NCI-H2171 treated with DMSO at 0.1 percent for 48 hours (cell line): Measurements from ENCODE around the gene SQOR.
"Not testable (repeated sequence)": the region's sequence is repeated elsewhere in the genome, so short reads cannot be mapped to it uniquely, and the experiment has no call there.

Source experiments
- DNase-seq: peaks from one replicate; lab custom pipeline; 2025; lab: John Stamatoyannopoulos, UW

The SQOR gene

DNA sequence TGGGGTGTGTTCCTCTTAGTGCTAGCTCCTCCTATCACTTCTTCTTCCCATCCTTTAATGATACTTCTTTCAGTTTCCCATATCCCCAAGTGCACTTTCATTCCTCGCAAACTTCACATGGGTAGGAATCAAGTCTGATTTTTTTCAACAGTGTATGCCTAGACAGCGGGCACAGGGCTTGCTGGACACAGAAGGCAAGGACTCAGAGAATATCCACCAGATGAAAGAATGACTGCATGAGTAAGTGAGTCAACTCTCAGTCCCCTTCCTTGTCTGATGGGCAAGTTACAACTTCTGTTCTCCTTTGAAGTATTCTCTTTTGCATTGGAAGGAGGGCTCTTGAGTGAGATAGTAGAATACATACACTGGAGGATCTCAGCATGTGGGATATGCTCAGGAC, 3.1 kb upstream of the SQOR start:
- DNase-seq: no peak

DNA sequence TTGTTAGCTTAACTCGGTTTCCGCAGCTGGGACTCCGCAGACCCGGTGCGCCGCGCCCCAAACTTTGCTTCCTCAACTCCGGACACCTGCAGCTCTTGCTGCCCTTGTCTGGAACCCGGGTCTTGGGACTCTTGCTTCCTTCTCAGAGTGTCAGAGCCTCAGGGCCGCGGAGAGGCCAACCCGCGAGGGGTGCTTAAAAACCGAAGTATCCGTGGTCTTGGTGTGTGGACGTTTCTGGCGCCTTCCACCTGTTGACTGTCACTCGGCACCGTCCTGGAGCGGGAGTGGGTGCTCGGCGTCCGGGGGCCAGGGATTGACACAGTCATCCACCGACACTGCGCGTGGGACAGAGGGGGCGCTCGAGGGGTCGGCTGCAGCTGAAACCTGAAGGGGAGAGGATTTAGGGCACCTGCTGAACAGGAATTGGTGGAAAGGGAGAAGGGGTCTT, 386 bp downstream of the SQOR start:
- DNase-seq: peak; percentile 23

DNA sequence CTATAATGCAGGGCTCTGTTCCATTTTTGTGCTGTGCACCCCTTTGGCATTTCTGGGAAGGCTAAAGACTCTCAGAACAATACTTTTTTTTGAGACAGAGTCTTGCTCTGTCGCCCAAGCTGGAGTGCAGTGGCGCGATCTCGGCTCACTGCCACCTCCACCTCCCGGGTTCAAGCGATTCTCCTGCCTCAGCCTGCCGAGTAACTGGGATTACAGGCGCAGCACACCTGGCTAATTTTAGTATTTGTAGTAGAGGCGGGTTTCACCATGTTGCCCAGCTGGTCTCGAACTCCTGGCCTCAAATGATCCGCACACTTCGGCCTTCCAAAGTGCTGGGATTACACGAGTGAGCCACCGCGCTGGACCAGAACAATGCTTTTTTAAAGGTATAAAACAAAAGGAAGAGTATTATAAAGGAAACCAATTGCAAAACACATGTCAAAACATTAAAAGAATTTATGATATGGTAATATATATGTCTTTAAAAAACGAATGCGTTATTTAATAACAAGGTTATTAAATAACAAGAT, 999 bp downstream of the SQOR start:
- no peak for DNase-seq

DNA sequence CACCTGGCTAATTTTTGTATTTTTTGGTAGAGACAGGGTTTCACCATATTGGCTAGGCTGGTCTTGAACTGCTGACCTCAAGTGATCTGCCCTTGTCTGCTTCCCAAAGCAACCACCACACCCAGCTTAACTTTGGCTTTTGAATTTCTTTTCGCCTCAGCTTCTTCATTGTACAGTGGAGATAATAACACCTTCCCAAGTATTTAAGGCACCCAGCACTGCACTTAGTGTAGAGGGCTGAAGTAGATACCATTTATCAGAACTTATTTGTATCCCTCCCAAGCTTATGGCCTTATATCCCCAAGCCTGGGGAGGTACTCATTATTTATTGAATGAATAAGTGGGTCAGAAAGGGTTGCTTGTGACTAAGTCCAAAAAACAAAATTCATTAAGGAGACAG, 2.3 kb downstream of the SQOR start:
- no peak for DNase-seq

DNA sequence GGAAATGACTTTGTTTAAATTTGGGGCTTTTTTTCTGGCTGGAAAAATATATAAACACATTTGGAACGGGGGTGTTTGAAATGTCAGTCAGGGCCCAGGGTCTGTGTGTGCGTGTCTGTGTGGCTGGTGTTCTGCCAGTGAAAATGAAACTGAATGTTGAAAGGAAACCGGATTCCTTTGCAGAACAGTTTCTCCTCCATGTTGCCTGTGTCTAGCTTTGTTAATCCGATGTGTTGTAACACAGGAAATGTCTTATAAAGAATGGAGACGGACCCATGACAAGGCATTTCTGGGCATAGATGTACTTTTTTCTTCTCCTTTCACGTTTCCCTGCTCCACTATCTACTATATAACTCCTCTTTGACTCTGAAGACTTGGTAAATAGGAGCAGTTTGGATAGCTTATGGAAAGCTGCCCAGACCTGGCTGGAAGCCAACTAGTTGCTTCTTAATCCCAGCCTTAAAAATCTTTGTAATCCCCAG, 2.8 kb downstream of the SQOR start:
- DNase-seq: peak; percentile 56

DNA sequence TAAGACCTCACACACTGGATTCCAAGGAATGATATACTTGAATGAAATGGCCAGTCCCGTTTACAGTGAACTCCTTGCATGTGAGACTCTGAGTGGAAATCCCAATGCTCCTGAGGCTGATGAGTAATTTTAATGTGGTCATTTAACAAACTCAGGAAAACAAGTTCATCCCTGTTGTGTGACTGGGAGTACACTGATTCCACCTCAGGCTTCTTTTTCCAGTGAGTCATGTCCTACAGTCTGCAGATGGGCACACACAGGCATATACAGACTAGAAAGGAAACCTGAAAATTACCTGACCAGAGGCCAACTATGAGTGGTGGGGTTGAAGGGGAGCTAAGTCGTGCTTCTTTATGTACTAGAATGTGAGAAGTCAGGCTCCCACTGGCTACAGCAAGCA, 5.8 kb downstream of the SQOR start:
- no peak for DNase-seq

DNA sequence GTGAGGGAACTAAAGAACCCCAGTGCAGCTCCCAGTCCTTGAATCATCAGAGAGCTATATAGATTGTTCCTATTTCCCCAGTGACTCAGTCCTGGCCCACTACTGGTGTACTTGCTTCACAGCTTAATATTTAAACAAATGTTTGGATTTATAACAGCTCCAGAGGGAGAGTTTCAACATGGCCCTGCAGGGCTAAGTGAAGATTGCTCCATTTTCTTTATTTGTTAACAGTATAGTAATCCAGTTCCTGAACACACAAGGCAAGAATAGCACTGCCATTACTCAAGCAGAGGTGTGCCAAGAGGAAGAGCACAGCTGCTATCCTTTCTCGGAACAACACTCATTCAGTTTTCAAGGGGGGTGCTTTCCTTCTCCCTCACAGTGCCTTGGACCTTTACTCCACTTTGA, 6.5 kb downstream of the SQOR start:
- DNase-seq: no peak

DNA sequence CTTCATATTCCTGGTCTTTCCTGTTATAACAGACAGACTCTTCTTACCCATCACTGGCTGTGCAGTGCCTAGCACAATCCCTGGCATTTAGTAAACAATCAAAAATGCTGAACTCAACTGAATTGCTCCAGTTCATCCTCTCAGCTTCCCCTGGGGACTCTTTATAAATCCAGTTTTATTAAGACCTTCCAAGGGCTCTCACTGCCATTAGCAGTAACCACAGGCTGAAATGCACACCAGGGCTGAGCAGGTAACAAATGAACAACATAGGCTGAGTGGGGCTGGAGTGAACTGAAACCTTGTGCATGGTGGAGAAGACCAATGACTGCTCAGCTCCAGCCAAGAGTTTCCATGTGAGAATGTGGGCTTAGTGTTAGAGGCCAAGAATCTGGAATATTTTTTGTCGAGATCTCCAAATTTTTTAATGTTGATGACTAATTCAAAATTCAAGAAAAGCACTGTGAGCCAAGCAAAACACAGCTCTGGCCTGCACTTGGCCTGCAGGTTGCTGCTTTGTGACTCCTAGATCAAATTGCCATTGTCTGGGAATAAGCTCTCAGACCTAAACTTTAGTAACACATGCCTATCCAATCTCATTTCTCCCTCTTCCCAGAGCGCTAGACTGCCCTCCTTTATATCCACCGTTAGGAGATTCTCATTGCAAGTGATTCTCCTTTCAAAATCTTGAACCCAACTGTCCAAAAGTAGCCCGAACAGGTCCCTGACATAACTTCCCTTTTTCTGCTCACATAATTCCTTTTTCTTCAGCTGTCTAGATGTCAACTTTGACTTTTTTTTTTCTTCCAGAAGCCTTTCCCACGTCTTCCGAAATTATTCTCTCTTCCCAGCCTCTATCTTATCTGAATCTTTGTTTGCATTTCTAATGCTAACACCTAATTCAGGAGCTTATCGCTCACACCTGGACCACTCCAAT, 7.4 kb downstream of the SQOR start:
- DNase-seq: no peak

DNA sequence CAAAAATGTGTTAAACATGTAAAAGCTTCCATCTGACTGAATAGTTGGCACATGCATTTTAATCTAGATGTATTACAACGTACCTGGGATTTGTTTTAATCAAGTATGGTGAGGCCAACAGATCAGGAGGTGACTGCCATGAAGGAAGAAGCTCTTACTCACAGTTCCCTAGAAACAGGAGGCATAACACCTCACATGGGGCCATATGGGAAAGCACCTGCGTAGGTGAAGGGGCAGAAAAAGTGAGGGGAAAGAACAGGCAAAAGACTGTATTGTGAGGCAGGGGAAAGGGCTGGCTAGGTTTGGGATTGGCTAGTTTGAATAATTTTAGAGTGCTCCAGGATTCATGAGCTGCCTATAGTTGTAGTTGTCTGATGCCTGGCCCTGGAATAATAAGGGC, 9.6 kb downstream of the SQOR start:
- no peak for DNase-seq

DNA sequence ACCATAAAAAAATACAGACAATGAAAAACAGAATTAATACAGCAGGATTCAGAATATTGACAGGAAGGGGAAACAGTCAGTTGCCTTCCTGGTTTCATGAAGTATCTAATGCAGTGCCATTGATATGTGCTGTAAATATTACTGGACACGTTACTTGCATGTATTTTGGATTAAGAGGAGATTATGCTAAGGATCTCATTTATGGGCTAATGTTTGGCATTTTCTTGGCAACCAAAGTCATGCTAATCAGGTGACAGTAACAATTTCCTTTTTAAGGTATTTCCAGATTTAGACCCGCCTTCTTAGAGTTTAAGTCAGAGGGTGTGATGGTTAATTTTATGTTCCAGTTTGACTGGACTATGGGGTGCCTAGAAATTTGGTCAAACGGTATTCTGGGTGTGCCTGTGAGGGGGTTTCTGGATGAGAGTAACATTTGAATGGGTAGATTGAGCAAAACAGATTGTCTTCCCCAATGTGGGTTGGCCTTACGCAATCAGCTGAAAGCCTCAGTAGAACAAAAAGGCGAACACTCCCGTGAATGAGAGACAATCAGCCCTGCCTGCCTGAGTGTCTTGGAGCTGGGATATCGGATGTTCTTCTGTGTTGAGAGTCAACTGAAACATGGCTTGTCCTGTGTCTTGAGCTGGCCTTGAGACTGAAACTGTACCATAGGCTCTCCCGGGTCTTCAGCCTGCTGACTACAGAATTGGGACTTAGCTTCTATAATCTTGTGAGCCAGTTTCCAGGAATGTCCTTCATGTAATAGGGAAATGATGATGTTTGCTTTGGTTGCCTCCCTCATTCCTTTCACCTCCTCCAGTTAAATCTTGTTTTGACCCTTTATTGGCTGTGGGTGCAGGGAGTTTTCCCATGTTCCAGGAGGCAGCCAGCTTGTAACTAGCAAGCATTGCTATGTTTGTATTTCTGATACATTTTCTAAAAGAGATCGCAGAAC, 10.5 kb downstream of the SQOR start:
- DNase-seq: no peak

DNA sequence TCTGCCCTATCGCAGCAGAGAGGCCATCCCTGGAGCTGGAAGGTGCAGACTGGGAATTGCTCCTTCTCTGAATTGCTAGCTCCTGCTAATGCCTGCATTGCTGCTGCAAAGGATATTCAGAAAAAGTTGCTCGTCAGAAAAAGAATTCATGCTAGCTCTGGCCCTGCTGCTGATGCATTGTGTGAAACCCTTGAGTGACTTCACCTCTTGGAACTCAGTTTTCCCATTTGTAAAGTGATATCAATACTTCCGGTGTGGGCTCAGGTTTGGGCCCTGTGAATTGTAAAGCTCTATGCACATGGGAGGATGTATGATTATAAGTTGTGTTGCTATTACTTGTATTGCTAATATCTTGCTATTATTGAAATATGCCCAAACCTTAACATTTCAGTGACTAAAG, 11.4 kb downstream of the SQOR start:
- DNase-seq: no peak

DNA sequence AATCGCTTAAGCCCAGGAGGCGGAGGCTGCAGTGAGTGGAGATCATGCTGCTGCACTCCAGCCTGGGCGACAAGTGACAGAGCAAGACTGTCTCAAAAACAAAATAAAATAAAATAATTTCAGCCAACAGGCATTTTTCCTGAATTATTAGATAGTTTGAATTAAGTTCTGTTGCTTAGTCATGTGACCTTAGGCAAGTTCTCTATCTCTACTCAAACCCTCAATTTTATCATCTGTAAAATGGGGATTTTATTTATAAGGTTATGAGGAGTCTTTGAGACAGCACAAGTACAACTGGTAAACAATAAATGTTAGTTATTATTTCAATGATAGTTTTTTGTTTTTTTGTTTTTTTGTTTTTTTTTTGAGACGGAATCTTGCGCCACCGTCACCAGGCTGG, 13.0 kb downstream of the SQOR start:
- DNase-seq: no peak

DNA sequence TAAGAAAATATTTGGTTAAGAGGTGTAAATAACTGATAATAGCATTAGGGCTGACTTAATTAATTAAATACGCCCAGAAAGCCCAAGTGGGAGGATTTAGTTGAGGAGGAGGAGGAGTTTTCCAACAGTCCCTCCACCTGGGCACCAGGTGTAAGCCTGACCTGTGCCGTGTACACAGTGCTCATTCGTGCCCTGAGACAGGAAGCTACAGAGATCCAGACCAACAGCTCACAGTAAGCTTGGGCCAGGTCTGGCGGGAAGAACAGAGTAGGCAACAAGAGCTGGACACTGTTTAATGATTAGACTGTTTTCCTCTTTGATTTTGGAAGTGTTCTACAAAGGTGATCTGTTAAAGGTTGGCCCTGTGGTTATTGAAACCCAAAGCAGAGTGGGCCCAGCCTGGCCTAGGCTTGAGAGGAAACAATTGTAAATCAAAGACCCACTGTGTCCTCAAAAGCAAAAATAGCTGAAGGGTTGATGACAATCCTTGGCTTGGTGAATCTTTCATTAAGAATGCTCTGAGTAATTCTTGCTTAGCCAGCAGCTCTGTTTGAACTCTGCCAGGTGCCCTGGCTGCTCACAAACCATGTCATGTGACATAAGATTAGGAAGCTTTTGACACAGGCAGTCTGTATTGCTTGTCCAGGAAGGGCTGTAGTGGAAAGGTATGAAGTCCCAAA, 13.8 kb downstream of the SQOR start:
- no peak for DNase-seq

DNA sequence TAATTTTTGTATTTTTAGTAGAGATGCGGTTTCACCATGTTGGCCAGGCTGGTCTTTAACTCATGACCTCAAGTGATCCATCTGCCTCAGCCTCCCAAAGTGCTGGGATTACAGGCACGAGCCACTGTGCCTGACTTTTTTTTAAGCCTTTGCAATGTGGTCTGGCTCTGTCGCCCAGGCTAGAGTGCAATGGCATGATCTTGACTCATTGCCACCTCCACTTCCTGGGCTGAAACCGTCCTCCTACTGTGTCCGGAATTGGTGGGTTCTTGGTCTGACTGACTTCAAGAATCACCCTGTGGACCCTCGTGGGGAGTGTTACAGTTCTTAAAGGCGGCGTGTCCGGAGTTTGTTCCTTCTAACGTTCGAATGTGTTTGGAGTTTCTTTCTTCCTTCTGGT, 15.2 kb downstream of the SQOR start:
- DNase-seq: not testable (repeated sequence)

DNA sequence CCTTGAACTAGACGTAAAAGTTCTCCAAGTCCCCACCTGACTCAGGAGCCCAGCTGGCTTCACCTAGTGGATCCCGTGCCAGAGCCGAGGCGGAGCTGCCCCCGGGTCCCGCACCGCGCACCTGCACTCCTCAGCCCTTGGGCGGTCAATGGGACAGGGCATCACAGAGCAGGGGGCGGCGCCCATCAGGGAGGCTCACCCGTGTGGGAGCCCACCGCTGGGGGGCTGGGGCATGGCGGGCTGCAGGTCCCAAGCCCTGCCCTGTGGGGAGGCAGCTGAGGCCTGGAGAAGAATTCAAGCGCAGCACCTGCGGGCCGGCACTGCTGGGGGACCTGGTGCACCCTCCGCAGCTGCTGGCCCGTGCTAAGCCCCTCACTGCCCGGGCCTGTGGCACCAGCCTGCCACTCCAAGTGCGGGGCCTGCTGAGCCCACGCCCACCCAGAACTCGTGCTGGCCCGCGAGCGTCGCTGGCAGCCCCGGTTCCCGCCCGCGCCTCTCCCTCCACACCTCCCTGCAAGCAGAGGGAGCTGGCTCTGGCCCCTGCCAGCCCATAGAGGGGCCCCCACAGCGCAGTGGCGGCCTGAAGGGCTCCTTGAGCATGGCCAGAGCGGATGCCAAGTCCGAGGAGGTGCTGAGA, 16.2 kb downstream of the SQOR start:
- no peak for DNase-seq

DNA sequence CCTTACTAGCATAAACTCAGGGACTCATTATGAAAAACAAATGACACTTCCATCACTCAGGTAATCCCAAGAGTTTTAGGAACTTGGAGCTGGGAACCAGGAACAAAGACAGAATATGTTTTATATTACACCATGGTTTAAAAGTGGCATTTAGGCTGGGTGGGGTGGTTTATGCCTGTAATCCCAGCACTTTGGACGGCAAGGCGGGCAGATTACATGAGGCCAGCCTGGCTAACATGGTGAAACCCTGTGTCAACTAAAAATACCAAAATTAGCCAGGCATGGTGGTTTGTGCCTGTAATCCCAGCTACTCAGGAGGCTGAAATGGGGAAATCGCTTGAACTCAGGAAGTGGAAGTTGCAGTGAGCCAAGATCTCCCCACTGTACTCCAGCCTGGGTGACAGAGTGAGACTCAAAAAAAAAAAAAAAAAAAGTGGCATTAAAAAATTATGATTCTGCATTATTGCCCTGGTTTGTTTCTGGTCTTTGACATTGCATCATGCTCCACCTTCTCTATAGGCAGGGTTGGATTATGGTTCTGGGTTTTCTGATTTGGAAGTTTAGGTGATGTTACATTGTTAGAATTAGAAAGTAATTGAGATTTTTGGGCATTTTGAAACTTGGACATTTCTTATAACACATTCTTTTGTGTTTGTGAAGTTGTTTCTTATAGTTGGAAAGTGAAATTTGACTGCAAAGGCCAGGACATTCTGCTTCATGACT, 19.0 kb downstream of the SQOR start:
- no peak for DNase-seq

DNA sequence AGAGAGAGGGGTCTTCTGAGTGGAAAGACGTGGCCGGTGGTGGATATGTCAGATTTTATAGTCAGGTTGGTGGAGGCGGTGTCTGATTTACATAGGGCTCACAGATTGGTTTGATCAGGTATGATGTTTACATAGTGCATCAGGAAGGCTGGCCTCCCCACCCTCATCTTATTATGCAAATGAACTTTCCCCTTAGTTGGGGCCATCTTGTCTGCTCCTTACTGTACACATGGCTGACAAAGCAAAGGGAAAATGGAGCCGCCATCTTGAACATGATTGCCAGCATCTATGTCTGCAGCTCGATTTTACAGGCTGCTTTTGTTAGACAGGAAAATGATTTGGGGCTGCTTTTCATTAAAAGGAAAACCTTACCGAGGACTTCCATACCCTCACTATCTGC, 19.9 kb downstream of the SQOR start:
- DNase-seq: no peak

DNA sequence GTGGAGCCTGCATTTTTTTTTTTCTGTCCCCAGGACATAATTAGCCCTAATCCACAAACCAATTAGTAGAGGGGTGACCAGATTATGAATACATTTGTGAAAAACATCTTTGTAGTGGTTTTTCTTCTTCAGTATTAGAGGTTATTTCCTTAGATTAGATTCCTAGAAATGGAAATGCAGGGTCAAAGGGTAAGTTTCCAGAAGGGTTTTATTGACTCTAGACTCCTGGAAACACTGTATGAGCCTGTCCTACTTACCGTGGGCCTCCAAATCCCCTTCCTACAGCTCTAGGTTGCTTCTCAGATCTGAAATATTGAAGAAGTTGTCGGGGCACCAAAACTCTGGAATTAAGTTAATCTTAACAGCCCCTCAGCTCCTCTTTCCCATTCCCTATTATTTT, 22.4 kb downstream of the SQOR start:
- no peak for DNase-seq

DNA sequence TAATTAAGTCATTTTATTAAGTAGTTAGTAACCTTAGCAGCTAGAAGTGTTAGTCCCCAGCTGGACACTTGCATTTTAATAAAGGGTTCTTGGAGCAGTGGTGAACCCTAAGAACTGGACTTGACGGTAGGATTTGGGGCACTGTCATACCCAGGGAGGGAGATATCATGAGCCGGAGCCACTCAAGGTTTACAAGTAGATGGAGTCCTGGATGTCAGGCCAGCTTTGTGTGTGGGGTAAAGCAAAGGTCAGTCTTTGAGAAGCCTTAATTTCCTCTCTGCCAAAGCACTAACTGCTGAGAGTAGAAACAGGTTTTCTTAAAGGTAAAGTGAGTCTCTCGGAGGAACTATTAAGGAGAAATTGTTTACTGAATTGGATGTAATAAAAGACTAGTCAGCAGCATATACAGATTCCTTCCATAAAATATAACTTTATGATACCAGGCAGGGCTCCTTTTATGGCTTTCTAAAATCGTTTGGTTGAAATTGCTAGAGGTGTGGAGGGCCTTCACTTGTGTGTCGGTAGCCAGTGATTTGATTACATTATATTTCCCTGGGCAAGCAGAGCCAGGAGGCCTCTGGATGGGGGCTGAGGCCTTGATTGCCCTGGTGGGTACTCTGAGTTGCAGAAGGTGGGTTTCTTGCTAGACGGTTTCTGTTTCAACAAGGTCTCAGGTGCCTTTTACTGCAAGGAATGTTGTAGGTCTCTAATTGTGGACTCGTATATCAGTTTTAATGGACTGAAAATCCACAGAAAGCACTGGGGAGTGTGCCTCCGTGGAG, 23.1 kb downstream of the SQOR start:
- DNase-seq: peak; percentile 9
